Body of pancreas (tissue), 4 donors: ENCODE results near the gene SENP6.

ENCODE experiments used
- CTCF ChIP-seq, 7 experiments: fragments of 450-650 bp in 4 of 7; fragments of 200-600 bp in 3 of 7; sonication (generic) in 3 of 7; IDR thresholded peaks; one replicate each; pipeline ENCODE4 v1.5.1; 2016 to 2019; ENCODE audit warnings: antibody characterized with exemption in 7 of 7
- POLR2A ChIP-seq, 3 donors: fragments of 450-650 bp; IDR thresholded peaks; one replicate each; pipeline ENCODE4 v1.6.1; 2016; ENCODE audit warnings: antibody characterized with exemption in 3 of 3, mild to moderate bottlenecking in 2 of 3

GRCh38 chr6:75613056-75613501 lies 11.4 kb downstream of the SENP6 start:
- TF ChIP-seq POLR2A (IDR thresholded peaks at IDR 0.05) = no peak
- no peak for TF ChIP-seq CTCF (IDR thresholded peaks at IDR 0.05)
